Vagina (tissue), 2 donors: ENCODE results near the gene SPOPL.

Experiments
- CTCF ChIP-seq, 3 experiments: fragments of 450-650 bp in 2 of 3; fragments of 200-600 bp in 1 of 3; sonication (generic) in 1 of 3; IDR thresholded peaks; one replicate each; pipeline ENCODE4 v1.5.1; 2017 to 2019; ENCODE audit warnings: antibody characterized with exemption in 3 of 3, mild to moderate bottlenecking in 2 of 3, moderate library complexity in 2 of 3
- POLR2A ChIP-seq, 2 donors: fragments of 450-650 bp; IDR thresholded peaks; one replicate each; pipeline ENCODE4 v1.6.1; 2017; ENCODE audit warnings: antibody characterized with exemption in 2 of 2, mild to moderate bottlenecking in 2 of 2, moderate library complexity in 2 of 2
- POLR2AphosphoS5 ChIP-seq, 2 donors: sonication (generic); formaldehyde crosslinking; IDR thresholded peaks; one replicate each; pipeline ENCODE4 v1.9.0; 2017; ENCODE audit warnings: antibody characterized with exemption in 2 of 2, mild to moderate bottlenecking in 2 of 2, low read depth in 1 of 2; ENCODE audit not compliant: insufficient read depth in 1 of 2

- no peak for TF ChIP-seq POLR2A (IDR thresholded peaks at IDR 0.05)
- TF ChIP-seq CTCF (IDR thresholded peaks at IDR 0.05), result no peak
- no peak for TF ChIP-seq POLR2AphosphoS5 (IDR thresholded peaks at IDR 0.05; ENCODE audit: insufficient read depth in 1 of 2, low read depth in 1 of 2)
Observed at GRCh38 chr2:138579556-138579955, 78.0 kb downstream of the SPOPL start.
